GM12891 (cell line): Measurements from ENCODE around the gene TNS3.

Experiments
- DNase-seq: peaks from one replicate; pipeline ENCODE4 v3.0.0; 2011; ENCODE audit warnings: low spot score; ENCODE audit not compliant: insufficient read length
- FAIRE-seq: peaks from 2 replicates; lab custom pipeline; 2011; peaks lifted over from hg19 to GRCh38; lab: Jason Lieb, UNC
- PAX5 ChIP-seq: IDR thresholded peaks from 2 replicates; pipeline ENCODE4 v1.6.1; 2011; ENCODE audit warnings: low read length, moderate library complexity, mild to moderate bottlenecking; ENCODE audit not compliant: insufficient read depth, severe bottlenecking
- POLR2A ChIP-seq: IDR thresholded peaks from 2 replicates; pipeline ENCODE4 v1.6.1; 2011; ENCODE audit warnings: low read depth, low read length, control low read depth
- POLR2AphosphoS5 ChIP-seq: IDR thresholded peaks from 2 replicates; pipeline ENCODE4 v1.6.1; 2011; ENCODE audit warnings: low read depth, low read length, control low read depth
- POU2F2 ChIP-seq: IDR thresholded peaks from 2 replicates; pipeline ENCODE4 v1.6.1; 2011; ENCODE audit warnings: low read depth, mild to moderate bottlenecking, control low read depth, low read length, moderate library complexity
- SPI1 ChIP-seq: IDR thresholded peaks from 2 replicates; pipeline ENCODE4 v1.6.1; 2011; ENCODE audit warnings: low read depth, low read length, control low read depth
- TAF1 ChIP-seq: IDR thresholded peaks from 2 replicates; pipeline ENCODE4 v1.6.1; 2011; ENCODE audit warnings: low read depth, low read length, control low read depth

Gene TNS3

DNA sequence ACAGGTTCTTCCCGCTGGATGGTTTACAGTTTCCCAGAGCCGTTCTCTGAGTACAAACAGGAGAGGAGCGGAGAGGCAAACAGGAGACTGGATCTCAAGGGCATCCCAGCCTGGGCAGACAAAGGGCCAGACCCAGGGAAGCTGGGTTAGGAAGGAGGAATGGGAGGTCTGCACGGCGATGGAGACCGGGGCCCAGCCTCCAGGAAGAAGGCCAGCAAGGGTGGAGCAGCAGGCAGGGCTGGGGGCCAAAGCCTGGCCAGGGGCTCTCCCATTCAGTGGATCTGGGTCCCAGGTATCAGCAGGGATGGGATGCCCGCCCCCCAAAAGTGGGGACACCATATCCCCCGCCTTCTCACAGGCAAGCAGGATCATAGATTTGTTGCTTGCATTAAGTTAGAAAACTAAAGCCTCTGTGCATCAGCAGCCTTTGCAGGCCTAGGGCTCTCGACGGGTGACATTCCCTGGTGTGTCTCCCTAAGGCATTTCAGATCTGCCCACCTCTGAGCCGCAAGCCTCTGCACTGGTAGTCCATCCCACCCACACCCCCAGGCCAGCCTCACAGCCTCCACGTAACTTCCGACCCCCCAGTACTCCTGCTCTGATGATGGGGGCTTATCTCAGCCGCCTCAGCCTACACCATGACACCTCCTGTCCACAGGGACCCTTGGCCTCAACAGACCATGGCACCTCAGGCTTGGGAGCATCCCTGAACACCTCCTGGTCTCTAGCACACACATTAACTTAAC lies 59.9 kb downstream of the TNS3 start:
- FAIRE-seq (no peak), DNase-seq (no peak)
- TF ChIP-seq SPI1: no peak
- TF ChIP-seq PAX5: no peak
- no peak for TF ChIP-seq TAF1

DNA sequence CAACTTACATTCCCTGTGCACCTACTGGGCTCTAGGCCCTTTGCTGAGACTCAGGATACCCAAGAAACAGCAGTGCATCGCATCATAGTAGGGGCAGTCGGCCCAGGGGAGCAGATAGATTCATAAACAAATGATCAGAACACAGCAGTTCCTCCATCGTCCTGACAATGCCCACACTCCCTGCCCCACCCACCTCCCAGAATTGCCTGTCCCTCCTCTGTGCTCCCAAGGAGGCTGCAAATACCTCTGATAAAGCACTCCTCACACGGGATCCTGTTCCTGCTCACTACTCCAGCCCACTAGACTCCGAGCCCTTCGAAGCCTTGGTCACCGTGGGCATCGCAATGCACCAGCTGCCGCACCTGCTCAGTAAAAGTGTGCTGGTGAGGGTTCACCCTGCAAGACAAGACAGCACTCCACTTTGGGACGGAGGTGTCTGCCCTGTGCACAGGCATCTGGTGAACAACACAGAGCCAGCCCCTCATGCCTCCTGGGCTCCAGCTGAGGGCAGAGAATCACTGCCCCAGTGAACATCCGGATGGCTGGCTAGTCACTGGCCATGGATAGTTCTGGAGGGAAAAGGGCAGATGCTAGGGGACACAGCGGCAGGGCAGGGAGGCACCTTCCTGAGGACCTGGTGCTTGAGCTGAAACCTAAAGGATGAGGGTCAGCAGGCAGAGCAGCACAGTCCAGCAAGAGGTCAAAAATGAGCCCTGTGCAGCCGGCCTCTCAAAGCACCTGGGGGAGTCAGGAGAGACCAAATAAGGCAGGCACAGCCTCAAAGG lies 60.7 kb downstream of the TNS3 start:
- DNase-seq (no peak), FAIRE-seq (no peak)
- no peak for TF ChIP-seq PAX5
- TF ChIP-seq POU2F2: no peak
- no peak for TF ChIP-seq SPI1
- TF ChIP-seq TAF1: no peak
- no peak for TF ChIP-seq POLR2AphosphoS5
- TF ChIP-seq POLR2A: no peak

DNA sequence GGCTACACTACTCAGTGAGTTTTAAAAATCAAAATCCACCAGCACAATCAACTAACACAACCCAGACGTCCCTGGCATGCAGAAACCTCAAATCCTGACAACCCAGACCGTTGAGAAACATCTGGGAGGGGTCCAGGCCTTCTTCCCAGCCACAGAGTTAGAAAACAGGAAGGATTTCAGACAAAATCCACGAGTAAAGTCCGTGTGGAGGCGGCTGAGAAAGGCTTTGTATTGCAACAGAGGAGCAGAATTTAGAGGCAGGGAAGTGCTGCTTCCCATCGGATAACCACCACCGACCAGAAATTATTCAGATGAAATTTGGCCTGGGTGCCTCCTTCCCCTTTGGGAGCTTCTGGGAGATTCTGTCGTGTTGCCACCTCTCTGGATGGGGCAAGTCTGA lies 61.5 kb downstream of the TNS3 start:
- DNase-seq: no peak
- TF ChIP-seq PAX5 (no peak), POLR2AphosphoS5 (no peak), POU2F2 (no peak), SPI1 (no peak), POLR2A (no peak), TAF1 (no peak)
- FAIRE-seq: no peak

DNA sequence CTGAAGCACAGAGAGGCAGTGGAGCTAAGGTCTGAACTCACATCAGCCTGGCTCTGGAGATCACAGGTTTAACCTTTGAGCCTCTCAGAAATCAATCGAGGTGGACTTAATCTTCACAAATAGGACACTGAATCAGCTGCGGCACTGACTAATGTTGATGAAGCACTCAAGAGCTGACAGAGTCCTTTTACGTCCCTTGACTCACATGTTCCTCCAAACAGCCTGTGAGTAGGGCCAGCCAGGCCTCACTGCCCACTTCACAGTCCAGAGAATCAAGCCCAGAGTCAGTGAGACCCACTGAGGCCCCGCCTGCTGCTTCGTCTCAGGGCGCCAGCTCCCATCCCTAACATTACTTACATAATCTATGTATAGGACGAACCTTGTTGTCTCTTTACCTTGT lies 63.1 kb downstream of the TNS3 start:
- DNase-seq (no peak), FAIRE-seq (no peak)
- TF ChIP-seq PAX5: no peak
- no peak for TF ChIP-seq TAF1

DNA sequence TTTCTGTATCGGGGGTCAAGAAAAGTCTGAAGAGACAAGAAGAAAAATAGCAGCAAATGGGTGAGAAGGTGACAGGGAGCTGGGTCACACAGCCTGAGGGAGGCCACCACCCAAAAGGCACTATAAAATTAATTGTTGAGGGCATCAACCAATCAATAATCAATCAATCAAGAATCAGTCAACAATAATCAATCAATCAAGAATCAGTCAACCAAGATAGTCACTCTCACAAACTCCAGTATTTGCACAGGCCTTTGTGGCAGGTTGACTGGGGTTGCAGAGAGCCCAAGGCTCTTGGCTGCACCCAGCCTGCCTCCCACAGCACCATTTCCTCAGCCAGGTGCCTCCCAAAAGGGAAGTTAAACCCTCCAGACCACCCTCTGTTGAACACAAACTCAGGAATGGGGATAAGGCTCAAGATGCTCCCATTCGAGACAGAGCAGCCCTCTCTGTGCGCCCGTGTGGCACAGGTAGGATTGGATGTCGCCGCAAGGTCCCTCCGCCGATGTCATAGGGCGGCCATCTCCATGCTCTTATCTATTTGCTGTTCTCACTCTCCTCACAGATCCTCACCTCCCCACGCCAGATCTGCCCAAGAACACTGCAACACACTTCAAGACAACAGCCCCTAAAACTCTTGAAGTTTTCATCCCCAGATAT lies 64.0 kb downstream of the TNS3 start:
- DNase-seq: no peak
- TF ChIP-seq POLR2A: no peak
- TF ChIP-seq POLR2AphosphoS5: no peak
- TF ChIP-seq POU2F2: no peak
- TF ChIP-seq TAF1: no peak
- TF ChIP-seq PAX5: no peak
- TF ChIP-seq SPI1: no peak
- FAIRE-seq: no peak

DNA sequence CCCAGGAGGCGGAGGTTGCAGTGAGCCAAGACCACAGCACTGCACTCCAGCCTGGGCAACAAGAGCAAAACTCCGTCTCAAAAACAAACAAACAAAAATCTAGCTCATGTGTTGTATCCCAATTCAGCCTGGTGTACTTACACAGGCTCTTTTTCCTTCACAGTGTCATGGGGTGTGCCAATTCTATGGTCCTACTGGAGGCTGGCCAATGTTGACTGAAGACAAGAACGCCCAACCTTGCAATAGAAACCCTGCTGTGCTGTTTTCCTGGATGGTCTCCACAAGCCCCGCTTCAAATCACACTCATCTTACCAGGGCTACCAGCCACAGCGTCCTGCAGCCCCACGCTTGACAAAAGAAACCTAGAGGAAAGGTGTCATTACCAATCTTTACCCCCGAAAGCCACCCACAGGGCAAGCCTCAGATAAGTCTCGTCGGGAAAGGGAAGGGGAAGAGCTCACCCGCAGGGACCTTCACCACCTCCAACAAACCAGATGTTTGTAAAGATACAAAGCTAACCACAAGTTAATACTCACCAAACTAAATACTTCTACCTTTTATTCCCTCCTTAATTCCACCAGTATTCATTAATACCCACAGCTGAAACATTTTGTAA lies 64.8 kb downstream of the TNS3 start:
- no peak for DNase-seq
- FAIRE-seq: no peak
- TF ChIP-seq POLR2AphosphoS5 (no peak), SPI1 (no peak), PAX5 (no peak), POLR2A (no peak), POU2F2 (no peak)

DNA sequence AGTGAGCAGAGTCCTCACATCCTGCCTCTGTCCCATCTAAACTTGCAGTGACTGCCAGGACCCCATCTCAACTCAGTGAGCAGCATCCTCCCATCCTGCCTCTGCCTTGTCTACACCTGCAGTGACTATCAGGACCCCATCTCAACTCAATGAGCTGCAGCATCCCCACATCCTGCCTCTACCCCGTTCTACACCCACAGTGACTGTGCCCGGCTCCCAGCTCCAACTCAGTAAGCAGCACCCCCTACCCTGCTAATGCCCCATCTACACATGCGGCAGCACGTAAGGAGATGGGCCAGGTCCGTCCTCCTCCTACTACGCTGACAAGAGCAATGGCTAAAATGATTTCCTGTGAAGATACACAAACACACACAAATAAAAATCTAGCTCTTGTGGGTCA lies 65.5 kb downstream of the TNS3 start:
- FAIRE-seq (no peak), DNase-seq (no peak)
- no peak for TF ChIP-seq POLR2A
- TF ChIP-seq POU2F2: no peak
- no peak for TF ChIP-seq TAF1

DNA sequence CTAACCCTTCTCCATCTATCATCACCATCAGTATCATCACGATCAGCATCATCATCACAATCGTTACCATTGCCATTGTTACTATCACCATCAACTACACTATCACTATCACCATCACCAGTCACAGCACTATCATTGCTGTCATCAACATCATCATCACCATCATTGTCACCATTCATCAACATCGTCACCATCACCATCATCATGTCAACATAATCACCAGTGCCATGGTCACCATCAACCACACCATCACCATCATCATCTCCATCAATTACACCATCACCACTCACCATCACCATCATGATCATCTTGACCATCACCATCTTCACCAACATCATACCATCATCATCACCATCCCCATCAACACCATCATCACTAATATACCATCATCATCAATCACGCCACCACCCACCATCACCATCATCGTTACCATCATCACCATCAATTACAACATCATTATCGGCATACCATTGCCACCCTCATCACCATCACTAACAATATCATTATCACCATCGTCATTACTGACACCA lies 66.5 kb downstream of the TNS3 start:
- TF ChIP-seq POLR2AphosphoS5 (no peak), TAF1 (no peak), PAX5 (no peak), SPI1 (no peak), POU2F2 (no peak), POLR2A (no peak)
- DNase-seq (no peak), FAIRE-seq (peak; percentile 59)

DNA sequence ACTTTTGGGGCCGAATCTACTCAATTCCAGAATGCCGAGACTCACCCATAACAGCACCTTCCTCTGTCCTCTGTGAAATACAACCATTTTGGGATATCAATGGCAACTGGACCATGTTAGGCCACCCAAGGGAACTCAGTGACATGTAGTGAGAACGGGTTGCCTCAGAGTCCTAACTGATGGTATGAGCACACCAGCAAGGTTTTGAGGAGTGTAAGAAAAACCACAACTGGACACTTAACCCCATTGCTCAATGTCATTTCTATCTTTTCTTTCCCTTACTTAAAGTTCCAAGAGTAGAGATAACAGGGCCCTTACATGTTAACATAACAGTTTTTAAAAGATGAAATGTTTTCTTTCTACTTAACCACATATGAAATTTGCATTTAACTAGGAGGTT lies 67.1 kb downstream of the TNS3 start:
- DNase-seq: no peak
- no peak for TF ChIP-seq POLR2A

More for the DNA sequence above, 67.1 kb downstream of the TNS3 start:
- FAIRE-seq: no peak
